DOHH2 (cell line): ENCODE data around the gene NPIPB8.

Experiments used
- EZH2phosphoT487 ChIP-seq: fragments of 200-600 bp; sonication (generic); IDR thresholded peaks from 2 replicates; pipeline ENCODE4 v1.6.1; 2017; ENCODE audit warnings: borderline replicate concordance, mild to moderate bottlenecking, antibody characterized with exemption, low read length, moderate library complexity, mixed read lengths
- TF ChIP-seq, protein P1 (sequence below): fragments of 200-600 bp; sonication (generic); IDR thresholded peaks from one replicate; pipeline ENCODE4 v1.5.1; 2014; ENCODE audit warnings: antibody characterized with exemption, mild to moderate bottlenecking, low read depth, low read length; ENCODE audit not compliant: poor library complexity, severe bottlenecking

DNA sequence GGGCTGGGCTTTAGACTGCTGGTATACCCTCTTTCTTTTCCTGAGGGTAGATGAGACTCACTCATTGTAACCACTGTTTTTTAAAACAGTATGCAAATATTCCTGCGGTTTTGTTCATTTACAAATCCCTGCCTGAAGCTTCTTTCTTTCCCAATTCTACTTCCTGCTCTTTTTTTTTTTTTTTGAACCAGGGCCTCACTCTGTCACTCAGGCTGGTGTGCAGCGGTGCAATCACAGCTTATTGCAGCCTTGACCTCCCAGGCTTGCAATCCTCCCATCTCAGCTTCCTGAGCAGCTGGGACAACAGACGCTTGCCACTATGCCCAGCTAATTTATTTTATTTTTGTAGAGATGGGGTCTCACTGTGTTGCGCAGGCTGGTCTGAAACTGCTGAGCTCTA is 20.0 kb upstream of the NPIPB8 start:
- TF ChIP-seq, protein P1, sequence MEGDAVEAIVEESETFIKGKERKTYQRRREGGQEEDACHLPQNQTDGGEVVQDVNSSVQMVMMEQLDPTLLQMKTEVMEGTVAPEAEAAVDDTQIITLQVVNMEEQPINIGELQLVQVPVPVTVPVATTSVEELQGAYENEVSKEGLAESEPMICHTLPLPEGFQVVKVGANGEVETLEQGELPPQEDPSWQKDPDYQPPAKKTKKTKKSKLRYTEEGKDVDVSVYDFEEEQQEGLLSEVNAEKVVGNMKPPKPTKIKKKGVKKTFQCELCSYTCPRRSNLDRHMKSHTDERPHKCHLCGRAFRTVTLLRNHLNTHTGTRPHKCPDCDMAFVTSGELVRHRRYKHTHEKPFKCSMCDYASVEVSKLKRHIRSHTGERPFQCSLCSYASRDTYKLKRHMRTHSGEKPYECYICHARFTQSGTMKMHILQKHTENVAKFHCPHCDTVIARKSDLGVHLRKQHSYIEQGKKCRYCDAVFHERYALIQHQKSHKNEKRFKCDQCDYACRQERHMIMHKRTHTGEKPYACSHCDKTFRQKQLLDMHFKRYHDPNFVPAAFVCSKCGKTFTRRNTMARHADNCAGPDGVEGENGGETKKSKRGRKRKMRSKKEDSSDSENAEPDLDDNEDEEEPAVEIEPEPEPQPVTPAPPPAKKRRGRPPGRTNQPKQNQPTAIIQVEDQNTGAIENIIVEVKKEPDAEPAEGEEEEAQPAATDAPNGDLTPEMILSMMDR, result no peak
- no peak for TF ChIP-seq EZH2phosphoT487
